Activated CD4-positive, alpha-beta T cell treated with anti-CD3 and anti-CD28 coated beads, Interleukin-2, amount 50 U/mL, for 48 hours (primary cell): Measurements from ENCODE around the gene TRMT11.
"Not testable (repeated sequence)": the region's sequence is repeated elsewhere in the genome, so short reads cannot be mapped to it uniquely, and the experiment has no call there.

ENCODE experiments used
- DNase-seq, 2 experiments: peaks; one replicate each; pipeline ENCODE4 v3.0.0-alpha.2; 2020

The TRMT11 gene

DNA sequence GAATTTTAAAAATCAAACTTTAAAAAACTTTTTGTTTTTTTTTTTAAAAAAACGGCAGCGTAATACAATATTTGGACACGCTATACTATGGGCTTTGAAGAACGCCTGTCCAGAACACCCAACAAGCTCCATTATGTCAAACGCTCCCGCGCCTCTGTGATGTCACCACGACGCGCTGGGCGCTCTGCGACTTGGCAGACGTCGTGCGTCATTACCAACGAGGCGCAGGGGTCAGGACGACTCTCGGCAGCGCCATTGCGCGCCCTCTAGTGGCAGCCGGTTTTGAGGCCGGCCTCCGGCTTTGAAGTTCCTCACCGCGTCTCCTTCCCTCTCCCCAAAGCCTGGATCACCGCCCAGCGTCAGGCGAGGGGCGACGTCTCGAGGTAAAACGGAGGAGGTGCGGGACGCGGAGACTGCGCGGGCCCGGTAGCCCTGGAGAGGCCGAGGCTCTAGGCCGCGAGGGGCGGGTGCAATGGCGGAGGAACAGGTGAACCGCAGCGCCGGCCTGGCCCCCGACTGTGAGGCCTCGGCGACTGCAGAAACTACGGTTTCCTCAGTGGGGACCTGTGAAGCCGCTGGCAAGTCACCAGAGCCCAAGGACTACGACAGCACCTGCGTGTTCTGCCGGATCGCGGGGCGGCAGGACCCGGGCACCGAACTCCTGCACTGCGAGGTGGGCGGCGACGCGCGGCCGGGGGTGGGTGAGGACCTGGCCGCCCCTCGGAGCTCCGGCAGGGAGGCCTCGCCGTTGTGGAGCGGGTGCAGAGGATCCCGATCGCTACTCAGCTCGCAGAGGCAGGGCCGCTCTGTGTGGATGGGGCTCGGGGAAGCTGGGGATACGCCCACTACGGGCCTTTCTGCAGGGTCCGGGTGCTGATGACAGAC is 29.6 kb upstream of the TRMT11 start, which contains the start of gene HINT3:
HINT3 (plus strand) TSS at position 265 of the 885 bp plus-strand sequence; CDS start at position 473, 208 bp downstream.
- peak; percentile 99 for DNase-seq

DNA sequence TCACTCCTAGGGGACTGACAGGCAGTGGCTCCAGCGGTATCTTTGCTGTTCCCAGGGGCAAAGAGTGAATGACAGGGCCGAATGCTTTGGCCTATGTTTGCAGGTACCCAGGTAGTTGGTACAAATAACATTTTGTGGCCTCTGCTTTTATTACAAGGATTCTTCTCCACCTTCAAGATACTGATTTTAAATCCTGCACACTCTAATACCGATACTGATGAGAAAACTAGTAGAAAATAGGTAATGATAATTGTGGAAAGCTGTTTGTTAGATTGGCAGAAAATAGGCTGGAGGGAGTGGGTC is 29.0 kb upstream of the TRMT11 start:
- DNase-seq = no peak

DNA sequence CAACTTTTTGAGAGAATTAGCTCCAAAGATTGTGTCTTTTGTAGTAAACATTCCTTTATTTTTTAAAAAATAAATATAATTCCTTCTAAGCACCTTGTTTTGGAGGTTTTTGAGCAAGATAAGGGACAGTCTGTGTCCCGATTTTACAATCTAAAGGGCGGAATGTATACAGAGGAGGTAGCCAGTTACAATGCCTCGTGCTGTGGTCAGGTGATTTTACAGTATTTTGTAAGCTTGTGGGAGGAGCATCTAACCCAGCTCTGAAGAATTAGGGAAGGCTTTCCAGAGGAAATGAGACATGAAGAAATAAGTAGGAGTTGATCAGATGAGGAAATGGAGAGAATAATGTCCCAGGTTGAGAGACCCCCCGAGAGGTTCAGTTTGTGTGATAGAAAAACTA is 28.5 kb upstream of the TRMT11 start:
- DNase-seq = no peak

- DNase-seq = no peak
These were observed 27.3 kb upstream of the TRMT11 start for GRCh38 chr6:125959041-125959440.

GRCh38 chr6:125961117-125961516 is 25.2 kb upstream of the TRMT11 start:
- DNase-seq = no peak

DNA sequence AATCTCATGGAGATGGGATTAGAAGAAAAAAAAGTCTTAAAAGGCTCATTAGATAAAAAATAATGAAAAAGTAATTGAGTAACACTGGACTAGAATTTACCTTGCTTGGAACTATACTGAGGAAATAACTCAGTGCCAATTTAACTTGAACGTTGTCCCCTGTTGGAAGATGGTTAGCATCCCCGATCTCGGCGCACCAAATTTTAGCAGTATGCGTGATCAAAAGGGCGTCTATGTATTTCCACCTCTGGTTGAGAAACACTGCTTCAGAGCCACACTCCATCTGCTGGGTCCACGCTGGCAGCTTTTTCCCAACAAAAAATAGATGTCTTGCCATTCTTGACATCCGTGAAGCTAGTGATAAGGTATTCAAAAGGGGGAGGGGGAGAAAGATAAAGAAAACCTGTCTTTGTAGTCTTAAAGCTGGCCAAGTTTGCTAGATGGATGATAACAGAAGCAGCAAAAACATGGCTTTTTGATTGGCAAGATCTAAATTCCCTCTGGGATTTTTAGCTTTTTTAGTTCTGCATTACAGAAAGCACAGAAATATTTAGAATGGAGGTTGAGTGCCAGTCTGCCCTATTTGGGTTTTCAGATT is 23.3 kb upstream of the TRMT11 start:
- DNase-seq = no peak

DNA sequence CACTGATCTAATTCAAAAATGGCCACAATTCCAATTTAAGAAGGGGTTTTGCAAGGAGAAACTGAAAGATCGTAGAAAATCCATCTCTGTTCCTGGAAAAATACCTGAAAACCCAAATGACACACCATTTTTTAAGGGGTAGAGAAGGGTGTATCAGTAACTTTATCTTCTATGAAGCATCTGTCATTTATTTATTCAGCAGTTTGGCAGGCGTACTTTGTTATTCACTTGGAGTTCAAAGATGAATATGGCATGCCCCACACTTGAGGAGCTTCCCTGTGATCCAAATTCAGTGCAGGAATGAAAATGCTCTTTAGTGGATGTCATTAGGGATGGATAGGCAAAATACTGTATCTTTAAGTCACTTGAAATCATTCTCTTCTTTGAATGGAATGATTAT is 22.5 kb upstream of the TRMT11 start:
- DNase-seq = no peak

DNA sequence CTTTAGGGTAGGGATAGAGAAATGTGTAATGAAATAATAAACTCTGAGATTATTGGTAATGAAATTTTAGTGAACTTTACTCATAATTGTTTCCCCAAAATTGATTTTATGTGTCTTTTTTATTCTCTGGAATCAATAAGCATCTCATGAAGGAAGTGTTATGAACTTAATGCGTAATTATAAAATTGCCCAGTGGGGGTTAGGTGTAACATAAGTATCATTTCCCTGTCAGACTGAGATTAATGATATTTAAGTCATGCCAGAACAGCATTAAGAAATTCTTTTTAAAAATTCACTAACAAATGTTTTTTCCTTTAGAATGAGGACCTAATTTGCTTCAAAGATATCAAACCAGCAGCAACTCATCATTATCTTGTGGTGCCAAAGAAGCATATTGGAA is 19.8 kb upstream of the TRMT11 start:
- no peak for DNase-seq

DNA sequence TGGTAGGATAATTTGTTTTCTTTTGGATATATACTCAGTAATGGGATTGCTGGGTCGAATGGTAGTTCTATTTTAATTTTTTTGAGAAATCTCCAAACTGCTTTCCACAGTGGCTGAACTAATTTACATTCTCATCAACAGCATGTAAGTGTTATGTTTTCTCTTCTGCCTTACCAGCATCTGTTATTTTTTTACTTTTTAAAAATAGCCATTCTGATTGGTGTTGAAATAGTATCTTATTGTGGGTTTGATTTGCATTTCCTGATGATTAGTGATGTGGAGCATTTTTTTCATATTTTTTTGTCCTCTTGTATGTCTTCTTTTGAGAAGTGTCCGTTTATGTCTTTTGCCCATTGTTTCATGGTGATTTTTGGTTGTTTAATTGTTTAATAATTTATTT is 17.8 kb upstream of the TRMT11 start:
- no peak for DNase-seq

DNA sequence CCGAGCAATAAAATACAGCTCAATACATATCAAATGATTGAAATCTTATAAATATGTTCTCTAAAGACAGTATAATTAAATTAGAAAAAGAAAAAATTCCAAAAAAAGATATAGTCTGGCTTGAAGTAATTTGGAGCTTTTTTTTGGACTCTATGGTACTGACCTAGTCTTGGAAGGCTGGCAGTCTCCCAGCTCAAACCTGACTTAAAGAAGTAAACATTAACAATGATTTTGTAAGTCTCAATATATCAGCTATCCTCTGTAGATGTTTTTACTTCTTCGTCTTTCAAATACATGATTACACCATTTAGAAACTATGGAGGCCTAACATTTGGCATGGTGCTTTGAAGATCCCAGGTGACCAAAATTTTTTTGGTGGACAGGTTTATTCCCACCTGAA is 15.6 kb upstream of the TRMT11 start:
- no peak for DNase-seq

GRCh38 chr6:125972478-125972877 is 13.9 kb upstream of the TRMT11 start:
- not testable (repeated sequence) for DNase-seq

GRCh38 chr6:125974214-125974866 is 12.0 kb upstream of the TRMT11 start:
- DNase-seq = no peak

- no peak for DNase-seq
These were observed 7.2 kb upstream of the TRMT11 start for GRCh38 chr6:125979101-125979500.

DNA sequence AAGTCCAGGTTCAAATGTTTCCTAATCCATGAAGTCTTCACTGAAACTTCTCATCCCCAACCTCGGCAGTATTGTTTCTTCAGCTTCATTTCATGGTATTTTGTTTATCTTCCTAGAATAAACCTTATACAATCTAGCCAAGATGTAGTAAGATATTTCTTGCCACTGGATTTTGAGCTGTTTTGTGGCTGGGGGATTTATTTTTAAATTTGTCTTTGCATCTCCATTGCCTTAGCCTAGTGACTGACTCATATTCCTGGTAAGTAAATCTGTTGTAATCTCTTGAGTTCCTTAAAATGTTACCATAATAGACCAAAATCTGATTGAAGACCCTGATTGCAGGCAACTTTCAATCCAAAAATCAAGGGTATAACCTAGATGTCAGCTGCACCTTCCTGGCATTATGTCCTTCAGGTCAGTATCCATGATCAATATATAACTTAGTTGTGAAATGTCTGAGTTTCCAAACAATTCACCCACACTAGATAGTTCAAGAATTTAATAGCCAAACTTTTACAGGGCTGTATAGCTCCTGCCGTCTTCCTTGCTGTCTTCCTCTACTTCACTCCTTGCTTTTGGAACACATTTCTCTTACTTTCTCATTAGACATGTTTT is 4.7 kb upstream of the TRMT11 start:
- DNase-seq = no peak

- no peak for DNase-seq
These were observed 2.9 kb upstream of the TRMT11 start for GRCh38 chr6:125983246-125983945.

GRCh38 chr6:125984311-125984710 is 2.0 kb upstream of the TRMT11 start:
- DNase-seq = no peak

GRCh38 chr6:125985522-125985921 is 818 bp upstream of the TRMT11 start:
- no peak for DNase-seq

- DNase-seq = no peak
These were observed 400 bp upstream of the TRMT11 start for GRCh38 chr6:125985979-125986300.

DNA sequence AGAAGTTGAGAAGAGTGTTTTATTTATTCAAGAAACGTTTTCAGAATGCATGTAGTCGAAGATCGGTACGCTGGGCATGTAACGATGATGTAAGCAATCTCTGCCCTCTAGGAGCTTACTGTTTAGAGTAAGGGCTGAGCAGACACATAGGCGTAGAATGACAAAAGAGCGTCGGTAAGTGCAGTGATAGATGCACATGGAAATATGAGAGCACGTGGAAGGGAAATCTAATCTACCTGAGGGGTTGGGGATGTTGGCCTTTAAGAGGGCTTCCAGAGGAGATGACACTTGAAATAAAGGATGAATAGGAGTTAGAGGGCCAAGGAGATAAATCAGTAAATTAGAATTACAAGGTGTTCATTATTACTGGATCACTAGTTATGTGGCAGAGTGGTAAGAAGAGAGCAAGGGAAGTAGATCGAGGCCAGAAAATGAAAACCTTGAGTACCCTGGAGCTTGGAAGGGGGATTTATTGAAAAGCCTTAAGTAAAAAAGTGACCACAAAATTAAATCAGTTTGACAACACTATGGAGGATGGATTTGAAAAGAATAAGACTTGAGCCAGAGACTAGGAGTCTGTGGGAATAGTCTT is 782 bp downstream of the TRMT11 start:
- no peak for DNase-seq

DNA sequence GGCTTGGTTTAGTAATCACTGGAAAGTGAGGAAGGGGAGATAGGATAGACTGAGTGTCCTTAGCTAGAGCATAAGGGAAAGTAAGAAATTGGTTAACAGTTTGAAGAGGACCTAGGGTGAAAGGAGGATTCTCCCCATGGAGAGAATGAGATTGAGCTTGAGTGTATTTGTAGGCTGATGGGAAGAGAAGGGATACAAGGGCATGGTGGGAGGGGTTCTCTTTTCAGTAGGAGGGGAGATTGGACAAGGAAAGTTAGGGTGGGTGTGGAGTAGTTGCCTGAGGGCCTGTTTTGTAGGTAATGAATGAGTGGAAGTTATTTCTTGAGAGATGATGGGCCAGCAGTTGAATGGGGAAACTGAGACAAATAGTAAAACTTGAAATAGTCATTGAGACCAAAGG is 1.9 kb downstream of the TRMT11 start:
- DNase-seq = no peak

DNA sequence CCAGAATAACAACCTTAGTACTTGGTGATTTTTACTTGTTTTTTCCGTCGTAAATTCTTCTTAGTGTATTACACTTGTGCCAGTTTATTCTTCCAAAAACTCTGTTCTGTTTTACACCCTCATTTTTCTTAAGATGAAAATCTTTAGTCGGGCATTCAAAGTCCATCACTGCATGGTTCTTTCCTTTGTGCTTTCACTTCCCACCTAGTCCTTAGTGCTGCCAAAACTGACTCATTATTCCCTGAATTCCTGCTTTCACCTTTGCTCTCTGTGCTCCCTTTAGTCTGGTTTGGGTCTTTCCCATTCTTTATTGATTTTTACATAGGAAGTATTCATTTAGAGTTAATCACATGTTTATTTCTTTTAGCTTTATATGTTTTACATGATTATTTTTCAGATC is 3.3 kb downstream of the TRMT11 start:
- no peak for DNase-seq

GRCh38 chr6:125991653-125992052 is 5.3 kb downstream of the TRMT11 start:
- no peak for DNase-seq
